Spleen (tissue), 7 donors: ENCODE data around the gene L3MBTL3.

Source experiments
- CTCF ChIP-seq, 11 experiments: fragments of 200-600 bp in 7 of 11; fragments of 450-650 bp in 4 of 11; sonication (generic) in 4 of 11; IDR thresholded peaks in 8 of 11; conservative IDR thresholded peaks in 3 of 11; 1 replicate in 7 of 11; 2 replicates in 4 of 11; pipeline versions ENCODE4 v1.4.0 to v1.8.0; 2016 to 2021; ENCODE audit warnings: antibody characterized with exemption in 11 of 11, inconsistent platforms in 4 of 11, mild to moderate bottlenecking in 1 of 11
- POLR2A ChIP-seq, 3 donors: fragments of 450-650 bp; IDR thresholded peaks; one replicate each; pipeline ENCODE4 v1.5.1; 2017; ENCODE audit warnings: antibody characterized with exemption in 3 of 3, mild to moderate bottlenecking in 1 of 3
- donor health status: DM: no; HTN: no; CAD: no; lungs with moderate emphysema.
- donor health status: DM: no; HTN: no; CAD: no.
- donor health status: DM: no; HTN: no; CAD: no.

- TF ChIP-seq POLR2A (IDR thresholded peaks at IDR 0.05) (no peak), CTCF (IDR thresholded peaks at IDR 0.05 in 8 of 11, conservative IDR thresholded peaks at IDR 0.05 in 3 of 11) (no peak)
Measured at GRCh38 chr6:130118236-130118635, 99.9 kb downstream of the L3MBTL3 start.
